HG03159 (cell line): ENCODE measurements around the gene LIMCH1.

Experiments used
- ATAC-seq: cut with Tn5 transposase; IDR thresholded peaks from one replicate; pipeline ENCODE4 v1.9.1; 2021; ENCODE audit warnings: mild to moderate bottlenecking, moderate library complexity; ENCODE audit not compliant: unreplicated experiment

LIMCH1 gene

DNA sequence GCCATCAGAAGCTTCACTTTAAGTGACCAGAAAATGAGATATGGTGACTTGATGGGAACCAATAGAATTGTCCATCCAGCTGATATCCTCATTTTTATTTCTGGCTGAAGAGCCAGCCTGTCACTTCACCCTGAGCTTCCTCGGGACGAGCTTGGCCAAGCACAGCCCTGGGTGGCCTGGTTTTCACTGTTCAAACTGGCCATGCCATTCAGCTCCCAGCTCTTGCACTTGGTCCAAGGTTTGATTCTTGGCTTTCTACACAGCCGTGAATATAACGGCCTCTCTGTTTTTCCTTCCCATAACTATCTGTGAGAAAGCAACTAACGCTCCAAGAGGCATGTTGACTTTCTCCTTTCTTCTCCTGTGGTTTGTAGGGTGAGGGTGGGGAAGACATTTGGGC lies 71.9 kb downstream of the LIMCH1 start:
- ATAC-seq, result no peak

- no peak for ATAC-seq
Measured at GRCh38 chr4:41610474-41610873, 72.5 kb downstream of the LIMCH1 start.

- ATAC-seq, result no peak
Measured at GRCh38 chr4:41611124-41611838, 73.3 kb downstream of the LIMCH1 start.

GRCh38 chr4:41611881-41612871 lies 74.2 kb downstream of the LIMCH1 start:
- no peak for ATAC-seq

GRCh38 chr4:41613386-41613785 lies 75.4 kb downstream of the LIMCH1 start:
- no peak for ATAC-seq

DNA sequence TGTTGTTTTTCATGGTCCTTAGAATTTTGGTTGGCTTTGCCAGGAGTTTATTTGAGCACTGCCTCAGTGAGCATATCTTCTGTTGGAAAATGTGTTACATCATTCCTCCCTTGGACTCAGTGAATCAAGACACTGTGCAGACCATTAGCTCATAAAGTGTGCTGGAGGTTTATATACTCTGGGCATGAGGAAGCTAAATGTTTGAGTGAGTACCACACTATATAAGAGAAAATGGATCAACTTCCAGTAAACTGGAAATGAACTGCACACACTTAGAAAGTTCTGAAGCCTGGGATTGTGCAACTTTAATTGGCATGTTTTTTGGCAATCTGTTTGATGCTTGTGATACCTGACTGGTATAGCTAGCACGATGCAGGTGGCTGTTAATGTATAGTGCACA lies 75.9 kb downstream of the LIMCH1 start:
- no peak for ATAC-seq

DNA sequence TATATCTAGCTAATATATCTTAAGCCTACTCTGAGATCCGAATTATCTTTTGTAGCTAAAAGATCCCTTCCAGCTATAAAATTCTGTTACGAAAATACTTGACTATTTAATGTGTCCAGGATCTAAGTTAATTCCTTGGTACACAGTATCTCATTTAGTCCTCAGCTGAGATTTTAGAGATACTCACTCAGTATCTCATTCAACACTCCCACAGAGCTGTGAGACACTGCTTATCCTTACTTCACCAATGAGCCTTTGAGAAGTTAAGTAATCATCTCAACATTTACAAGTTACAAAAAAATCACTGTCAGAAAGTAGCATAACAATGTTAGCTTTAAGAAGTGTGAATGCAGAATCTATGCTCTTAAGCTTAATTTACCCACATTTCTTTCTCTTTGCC lies 76.6 kb downstream of the LIMCH1 start:
- ATAC-seq, result no peak

- ATAC-seq, result no peak
Measured at GRCh38 chr4:41619161-41619560, 81.2 kb downstream of the LIMCH1 start.

DNA sequence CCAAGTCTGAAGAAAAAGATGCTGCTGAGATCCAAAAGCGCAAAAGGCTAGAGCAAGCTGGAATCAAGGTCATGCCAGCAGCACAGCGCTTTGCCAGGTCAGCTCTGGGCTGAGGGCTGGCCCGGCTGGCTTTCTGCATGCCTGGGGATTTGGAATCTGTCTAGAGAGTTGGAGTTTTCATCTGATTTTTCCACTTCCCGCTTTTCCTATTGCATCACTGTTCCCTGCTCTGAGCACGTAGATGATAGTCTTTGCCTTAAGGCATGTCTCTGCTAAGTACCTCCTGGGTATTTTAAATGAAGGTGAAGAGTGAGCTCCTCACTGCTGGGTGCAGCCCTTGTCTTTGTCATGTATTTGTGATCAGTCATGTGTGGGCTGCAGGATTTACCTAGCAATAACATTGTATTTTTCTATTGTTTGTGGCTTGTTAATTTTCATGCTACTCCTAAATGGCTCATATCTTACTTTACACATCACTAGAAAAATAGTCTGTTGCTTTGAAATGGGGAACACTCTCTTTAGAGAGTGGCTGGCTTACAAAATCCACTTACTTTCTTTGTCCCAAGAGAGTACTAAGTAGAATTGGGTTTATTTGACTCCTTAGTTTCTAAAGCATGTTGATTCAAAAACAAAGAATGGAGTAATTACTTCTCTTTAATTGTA lies 82.8 kb downstream of the LIMCH1 start:
- ATAC-seq, result no peak

GRCh38 chr4:41622787-41623186 lies 84.8 kb downstream of the LIMCH1 start:
- ATAC-seq, result no peak

GRCh38 chr4:41624765-41625164 lies 86.8 kb downstream of the LIMCH1 start:
- no peak for ATAC-seq

DNA sequence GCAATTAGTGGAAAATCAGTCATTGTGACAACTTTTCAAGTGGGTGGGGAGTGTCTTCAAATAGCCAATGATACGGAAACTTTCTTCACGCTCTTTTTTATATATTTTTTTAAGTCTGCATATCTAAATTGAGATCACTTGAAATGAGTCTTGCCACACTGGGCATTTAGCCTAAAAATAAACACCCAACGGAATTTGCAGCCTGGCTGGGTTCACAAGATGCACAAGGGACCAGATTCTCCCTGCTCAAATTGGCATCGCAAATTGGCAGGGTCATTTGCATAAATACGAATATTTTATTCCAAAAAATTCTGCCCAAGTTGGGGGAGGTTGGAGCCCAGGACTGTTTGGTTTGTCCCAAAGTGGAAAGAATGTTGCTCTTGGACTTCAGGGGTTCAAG lies 87.6 kb downstream of the LIMCH1 start:
- ATAC-seq, result no peak

GRCh38 chr4:41628936-41629335 lies 91.0 kb downstream of the LIMCH1 start:
- ATAC-seq, result no peak

DNA sequence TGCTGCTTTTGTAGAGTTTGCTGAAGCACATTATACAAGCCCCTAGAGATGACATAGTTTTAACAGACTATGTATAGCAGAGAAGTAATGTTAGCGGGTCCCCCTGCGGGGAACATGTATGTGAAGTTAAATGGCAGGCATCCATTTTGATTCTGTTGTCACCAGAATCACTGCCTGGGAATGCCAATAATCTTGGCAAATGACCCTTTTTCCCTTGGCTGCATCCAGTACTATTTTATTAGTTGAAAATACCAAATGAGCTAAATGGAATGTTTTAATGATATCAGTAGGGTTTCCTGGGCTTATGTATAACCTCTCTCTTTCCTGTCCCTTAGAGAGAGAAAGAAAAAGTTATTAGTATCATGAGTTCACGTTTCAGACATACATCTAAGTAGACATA lies 93.6 kb downstream of the LIMCH1 start:
- no peak for ATAC-seq

- no peak for ATAC-seq
Measured at GRCh38 chr4:41632481-41633073, 94.6 kb downstream of the LIMCH1 start.

- no peak for ATAC-seq
Measured at GRCh38 chr4:41633321-41633720, 95.4 kb downstream of the LIMCH1 start.

- ATAC-seq, result no peak
Measured at GRCh38 chr4:41635441-41635840, 97.5 kb downstream of the LIMCH1 start.

DNA sequence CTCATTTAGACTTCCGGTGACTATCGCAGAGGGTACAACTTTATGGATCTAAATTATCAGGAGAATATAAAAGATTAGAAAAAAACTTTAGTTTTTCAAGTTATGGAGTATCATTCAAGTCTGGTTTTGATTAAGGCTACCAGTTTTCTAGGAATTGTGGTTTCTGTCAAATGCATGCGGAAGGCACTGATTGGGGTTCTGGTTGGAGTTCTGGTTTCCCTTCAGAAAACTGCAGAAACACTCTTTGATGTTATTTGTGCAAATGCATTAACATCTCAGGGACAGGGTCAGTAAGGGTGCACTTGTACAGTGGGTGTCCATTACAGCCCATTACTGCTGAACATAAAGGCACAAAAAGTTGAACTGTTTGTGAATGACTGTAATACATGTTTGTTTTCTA lies 100.2 kb downstream of the LIMCH1 start:
- ATAC-seq, result no peak

GRCh38 chr4:41638866-41639265 lies 100.9 kb downstream of the LIMCH1 start:
- no peak for ATAC-seq

- ATAC-seq, result no peak
Measured at GRCh38 chr4:41639291-41639690, 101.3 kb downstream of the LIMCH1 start.

DNA sequence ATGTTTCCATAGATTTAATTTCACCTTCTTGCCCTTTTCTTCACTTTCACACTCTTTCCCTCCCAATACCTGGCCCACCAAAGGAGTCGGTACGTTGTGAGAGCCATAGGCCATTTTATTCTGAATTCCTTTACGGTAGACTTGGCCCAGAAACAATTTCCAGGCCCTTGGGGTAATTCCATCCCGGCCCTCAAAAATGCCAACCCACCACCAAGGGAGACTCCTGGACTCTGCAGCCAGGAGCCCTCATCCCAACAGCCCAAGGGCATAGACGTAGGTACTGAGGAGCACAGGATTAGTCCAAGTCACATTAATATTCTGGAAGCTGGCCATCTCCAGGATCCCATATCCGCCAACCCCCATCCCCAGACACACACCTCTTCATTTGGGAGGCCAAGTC lies 102.9 kb downstream of the LIMCH1 start:
- ATAC-seq, result no peak
